Panc1 (cell line): ENCODE measurements around the gene JSRP1. TPM values are rescaled to one million over a fixed set of nuclear protein-coding genes. Genes with fewer than 3 reads are reported as not detected.

Experiments used
- ATAC-seq: fragments of 200-7000 bp; cut with Tn5 transposase; 2 replicates; pipeline ENCODE4 v1.9.1; 2020; ENCODE audit warnings: mild to moderate bottlenecking, moderate library complexity
- BruUV-seq: library from RNA; stranded (reverse); fragments of 400-500 nt; replicated peaks from 2 replicates; lab custom pipeline; 2021; lab: Mats Ljungman, UMichigan
- CTCF ChIA-PET: fragments of 300-600 bp; sonication (Branson Sonifier 250); formaldehyde crosslinking; loops from one replicate; lab custom pipeline; 2022; ENCODE audit warnings: antibody characterized with exemption; lab: Charles Lee
- POLR2A ChIA-PET: fragments of 300-600 bp; sonication (Branson Sonifier 250); formaldehyde crosslinking; loops from one replicate; lab custom pipeline; 2022; ENCODE audit warnings: antibody characterized with exemption; lab: Charles Lee
- DNase-seq: peaks from one replicate; pipeline ENCODE4 v3.0.0-alpha.2; 2010; ENCODE audit warnings: low read depth, low spot score
- H3K27ac ChIP-seq: 2 replicates; pipeline ENCODE4 v1.5.1; 2011; ENCODE audit warnings: mild to moderate bottlenecking, low read length, inconsistent platforms
- H3K27me3 ChIP-seq: fragments of 200-500 bp; sonication (Bioruptor generic); 2 replicates; pipeline ENCODE4 v1.6.0; 2014; ENCODE audit warnings: low read length, inconsistent platforms; ENCODE audit not compliant: control insufficient read depth, insufficient read depth
- H3K36me3 ChIP-seq: fragments of 200-500 bp; sonication (Bioruptor generic); 2 replicates; pipeline ENCODE4 v1.5.1; 2014; ENCODE audit warnings: inconsistent platforms, mild to moderate bottlenecking, low read length, moderate library complexity; ENCODE audit not compliant: control insufficient read depth, insufficient read depth
- H3K4me1 ChIP-seq: 2 replicates; pipeline ENCODE4 v1.5.1; 2011; ENCODE audit warnings: inconsistent platforms, mild to moderate bottlenecking, low read length, moderate library complexity; ENCODE audit not compliant: control insufficient read depth, insufficient read depth
- H3K4me3 ChIP-seq, 2 experiments: 2 replicates each; pipeline ENCODE4 v1.5.1; 2011 to 2012; ENCODE audit warnings: low read depth in 2 of 2, low read length in 2 of 2, mild to moderate bottlenecking in 2 of 2, inconsistent platforms in 1 of 2, moderate library complexity in 1 of 2
- H3K9me3 ChIP-seq: fragments of 200-500 bp; sonication (Bioruptor generic); 2 replicates; pipeline ENCODE4 v1.5.1; 2014; ENCODE audit warnings: low read depth, mild to moderate bottlenecking, inconsistent platforms, low read length, moderate library complexity; ENCODE audit not compliant: control insufficient read depth, insufficient read depth
- POLR2AphosphoS5 ChIP-seq: IDR thresholded peaks from 2 replicates; pipeline ENCODE4 v1.6.1; 2012; ENCODE audit warnings: mild to moderate bottlenecking, low read depth, low read length, moderate library complexity
- SIN3A ChIP-seq: IDR thresholded peaks from 2 replicates; pipeline ENCODE4 v1.6.1; 2012; ENCODE audit warnings: low read depth, mild to moderate bottlenecking, low read length, moderate library complexity, borderline replicate concordance; ENCODE audit not compliant: insufficient read depth
- TCF7L2 ChIP-seq: IDR thresholded peaks from 2 replicates; pipeline ENCODE4 v1.6.1; 2011; ENCODE audit warnings: mild to moderate bottlenecking, low read depth, low read length, inconsistent platforms
- in situ Hi-C: cut with HindIII; loops from 2 replicates; pipeline ENCODE4 v1.10.0; 2016; ENCODE audit warnings: low sequenced_read_pairs, low pct_unique_long_range_greater_than_20kb
- intact Hi-C: fragments of 100-400 bp; cut with micrococcal nuclease; formaldehyde crosslinking; loops from one replicate; pipeline ENCODE4 v1.10.0; 2022; ENCODE audit not compliant: unreplicated experiment
- total RNA-seq: library from RNA; stranded (reverse); gene quantifications from one replicate; pipeline ENCODE4 v1.2.1, GENCODE V29; 2021; ENCODE audit not compliant: unreplicated experiment
- TF ChIP-seq, protein P1 (sequence below), 2 experiments: IDR thresholded peaks; 2 replicates each; pipeline ENCODE4 v1.6.1; 2011 to 2012; ENCODE audit warnings: low read depth in 2 of 2, control low read depth in 1 of 2, low read length in 1 of 2, mild to moderate bottlenecking in 1 of 2, moderate library complexity in 1 of 2; ENCODE audit not compliant: insufficient read depth in 1 of 2
- TF ChIP-seq, protein P2 (sequence below): fragments of 450-650 bp; IDR thresholded peaks from 2 replicates; pipeline ENCODE4 v1.5.1; 2017; ENCODE audit warnings: mild to moderate bottlenecking

JSRP1 gene
- total RNA-seq, 1 experiment from 2014 or later = 0.51 TPM

DNA sequence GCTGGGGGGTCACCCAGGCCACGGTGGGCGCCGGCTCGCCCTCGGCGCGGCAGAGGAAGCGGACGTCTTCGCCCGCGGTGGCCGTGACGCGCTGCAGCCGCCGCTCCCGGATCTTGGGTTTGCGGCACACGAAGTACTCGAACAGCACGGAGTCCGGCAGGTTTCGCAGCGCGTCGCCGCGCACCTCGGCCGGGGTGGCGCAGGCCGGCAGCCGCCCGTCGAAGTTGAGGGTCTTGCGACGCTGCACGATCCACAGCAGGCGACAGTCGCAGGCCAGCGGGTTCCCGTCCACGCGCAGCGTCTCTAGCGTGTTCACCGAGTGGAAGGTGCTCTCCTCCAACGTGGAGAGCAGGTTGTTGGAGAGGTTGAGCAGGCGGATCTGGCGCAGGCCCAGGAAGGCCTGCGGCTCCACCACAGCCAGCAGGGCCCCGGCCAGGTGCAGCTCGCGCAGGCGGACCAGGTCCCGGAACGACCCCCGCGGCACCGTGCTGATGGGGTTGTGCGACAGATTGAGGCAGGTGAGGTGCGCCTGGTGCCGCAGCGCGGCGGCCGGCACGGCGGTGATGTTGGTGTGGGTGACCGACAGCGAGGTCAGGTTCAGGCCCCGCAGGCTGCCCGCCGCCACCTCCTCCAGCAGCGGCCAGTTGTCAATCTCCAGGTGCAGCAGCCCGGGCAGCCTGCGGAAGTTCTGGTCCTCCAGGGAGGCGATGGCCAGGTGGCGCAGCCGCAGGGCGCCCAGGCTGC, 34.4 kb upstream of the JSRP1 start:
- Histone ChIP-seq H3K9me3 (no peaks in the 10 kb centered on the region), H3K4me1 (no peaks in the 10 kb centered on the region), H3K4me3 (no peak overlapping the region), H3K36me3 (no peaks in the 10 kb centered on the region), H3K27ac (no peak overlapping the region), H3K27me3 (no peaks in the 10 kb centered on the region)
- no peak for TF ChIP-seq SIN3A
- TF ChIP-seq, protein P1, sequence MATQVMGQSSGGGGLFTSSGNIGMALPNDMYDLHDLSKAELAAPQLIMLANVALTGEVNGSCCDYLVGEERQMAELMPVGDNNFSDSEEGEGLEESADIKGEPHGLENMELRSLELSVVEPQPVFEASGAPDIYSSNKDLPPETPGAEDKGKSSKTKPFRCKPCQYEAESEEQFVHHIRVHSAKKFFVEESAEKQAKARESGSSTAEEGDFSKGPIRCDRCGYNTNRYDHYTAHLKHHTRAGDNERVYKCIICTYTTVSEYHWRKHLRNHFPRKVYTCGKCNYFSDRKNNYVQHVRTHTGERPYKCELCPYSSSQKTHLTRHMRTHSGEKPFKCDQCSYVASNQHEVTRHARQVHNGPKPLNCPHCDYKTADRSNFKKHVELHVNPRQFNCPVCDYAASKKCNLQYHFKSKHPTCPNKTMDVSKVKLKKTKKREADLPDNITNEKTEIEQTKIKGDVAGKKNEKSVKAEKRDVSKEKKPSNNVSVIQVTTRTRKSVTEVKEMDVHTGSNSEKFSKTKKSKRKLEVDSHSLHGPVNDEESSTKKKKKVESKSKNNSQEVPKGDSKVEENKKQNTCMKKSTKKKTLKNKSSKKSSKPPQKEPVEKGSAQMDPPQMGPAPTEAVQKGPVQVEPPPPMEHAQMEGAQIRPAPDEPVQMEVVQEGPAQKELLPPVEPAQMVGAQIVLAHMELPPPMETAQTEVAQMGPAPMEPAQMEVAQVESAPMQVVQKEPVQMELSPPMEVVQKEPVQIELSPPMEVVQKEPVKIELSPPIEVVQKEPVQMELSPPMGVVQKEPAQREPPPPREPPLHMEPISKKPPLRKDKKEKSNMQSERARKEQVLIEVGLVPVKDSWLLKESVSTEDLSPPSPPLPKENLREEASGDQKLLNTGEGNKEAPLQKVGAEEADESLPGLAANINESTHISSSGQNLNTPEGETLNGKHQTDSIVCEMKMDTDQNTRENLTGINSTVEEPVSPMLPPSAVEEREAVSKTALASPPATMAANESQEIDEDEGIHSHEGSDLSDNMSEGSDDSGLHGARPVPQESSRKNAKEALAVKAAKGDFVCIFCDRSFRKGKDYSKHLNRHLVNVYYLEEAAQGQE (IDR thresholded peaks at IDR 0.05; ENCODE audit: insufficient read depth in 1 of 2, low read depth in 2 of 2, low read length in 1 of 2) = no peak
- TF ChIP-seq, protein P2, sequence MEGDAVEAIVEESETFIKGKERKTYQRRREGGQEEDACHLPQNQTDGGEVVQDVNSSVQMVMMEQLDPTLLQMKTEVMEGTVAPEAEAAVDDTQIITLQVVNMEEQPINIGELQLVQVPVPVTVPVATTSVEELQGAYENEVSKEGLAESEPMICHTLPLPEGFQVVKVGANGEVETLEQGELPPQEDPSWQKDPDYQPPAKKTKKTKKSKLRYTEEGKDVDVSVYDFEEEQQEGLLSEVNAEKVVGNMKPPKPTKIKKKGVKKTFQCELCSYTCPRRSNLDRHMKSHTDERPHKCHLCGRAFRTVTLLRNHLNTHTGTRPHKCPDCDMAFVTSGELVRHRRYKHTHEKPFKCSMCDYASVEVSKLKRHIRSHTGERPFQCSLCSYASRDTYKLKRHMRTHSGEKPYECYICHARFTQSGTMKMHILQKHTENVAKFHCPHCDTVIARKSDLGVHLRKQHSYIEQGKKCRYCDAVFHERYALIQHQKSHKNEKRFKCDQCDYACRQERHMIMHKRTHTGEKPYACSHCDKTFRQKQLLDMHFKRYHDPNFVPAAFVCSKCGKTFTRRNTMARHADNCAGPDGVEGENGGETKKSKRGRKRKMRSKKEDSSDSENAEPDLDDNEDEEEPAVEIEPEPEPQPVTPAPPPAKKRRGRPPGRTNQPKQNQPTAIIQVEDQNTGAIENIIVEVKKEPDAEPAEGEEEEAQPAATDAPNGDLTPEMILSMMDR = no peak
- no peak for TF ChIP-seq TCF7L2
- no peak for TF ChIP-seq POLR2AphosphoS5
- in situ Hi-C loops = no loop called here
- DNase-seq (no peak), ATAC-seq (no peak)
- intact Hi-C loops = no loop called here
- BruUV-seq = no TSS peak
- ChIA-PET CTCF (no interaction called here), POLR2A (no interaction called here)

DNA sequence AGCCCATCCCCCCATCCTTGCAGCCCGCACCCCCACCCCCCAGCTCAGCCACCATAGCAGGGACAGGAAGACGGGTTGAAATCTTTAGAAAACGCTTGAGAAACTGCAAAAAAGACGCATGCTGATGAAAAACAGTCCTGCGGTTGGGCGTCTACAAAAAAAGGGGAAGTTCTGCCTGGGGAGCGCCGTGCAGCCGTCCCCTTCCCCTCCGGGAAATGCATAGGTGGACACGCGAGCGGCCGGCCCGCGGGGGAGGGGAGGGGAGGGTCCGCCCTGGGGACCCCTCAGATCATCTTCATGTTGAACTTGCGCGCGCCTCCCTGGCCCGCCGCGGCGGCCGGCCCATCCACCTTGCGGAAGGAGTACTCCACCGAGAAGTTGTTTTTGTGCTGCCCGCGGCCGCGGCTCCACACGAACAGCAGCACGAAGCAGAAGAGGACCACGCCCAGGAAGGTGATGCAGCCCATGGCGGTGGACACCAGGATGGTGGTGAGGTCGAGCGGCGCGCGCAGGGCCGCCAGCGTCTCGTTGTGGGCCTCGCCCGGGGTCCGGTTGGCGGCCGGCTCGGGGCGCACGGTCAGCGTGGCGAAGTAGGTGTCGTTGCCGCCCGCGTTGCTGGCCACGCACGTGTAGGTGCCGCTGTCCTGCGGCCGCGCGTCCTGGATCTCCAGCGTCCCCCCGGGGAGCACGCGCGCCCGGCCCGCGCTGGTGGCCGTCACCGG, 33.7 kb upstream of the JSRP1 start:
- H3K4me3 ChIP-seq = no peak overlapping the region
- no TSS peak for BruUV-seq
- no peak overlapping the region for H3K27ac ChIP-seq
- ChIA-PET POLR2A (no interaction called here), CTCF (no interaction called here)
- no peaks in the 10 kb centered on the region for H3K4me1 ChIP-seq
- TF ChIP-seq POLR2AphosphoS5 = no peak
- no peak for TF ChIP-seq SIN3A
- TF ChIP-seq, protein P2 = no peak
- DNase-seq (no peak), ATAC-seq (no peak)
- intact Hi-C loops = no loop called here
- no peaks in the 10 kb centered on the region for H3K36me3 ChIP-seq
- in situ Hi-C loops = no loop called here
- no peaks in the 10 kb centered on the region for H3K27me3 ChIP-seq
- no peaks in the 10 kb centered on the region for H3K9me3 ChIP-seq
